ENCODE measurements around the gene CIROP. TPM values are rescaled to one million over a fixed set of nuclear protein-coding genes. Genes with fewer than 3 reads are reported as not detected.
"Not testable (repeated sequence)": the region's sequence is repeated elsewhere in the genome, so short reads cannot be mapped to it uniquely, and the experiment has no call there.

Gene CIROP
- total and polyA plus RNA-seq, 12 donors, result not detected

DNA sequence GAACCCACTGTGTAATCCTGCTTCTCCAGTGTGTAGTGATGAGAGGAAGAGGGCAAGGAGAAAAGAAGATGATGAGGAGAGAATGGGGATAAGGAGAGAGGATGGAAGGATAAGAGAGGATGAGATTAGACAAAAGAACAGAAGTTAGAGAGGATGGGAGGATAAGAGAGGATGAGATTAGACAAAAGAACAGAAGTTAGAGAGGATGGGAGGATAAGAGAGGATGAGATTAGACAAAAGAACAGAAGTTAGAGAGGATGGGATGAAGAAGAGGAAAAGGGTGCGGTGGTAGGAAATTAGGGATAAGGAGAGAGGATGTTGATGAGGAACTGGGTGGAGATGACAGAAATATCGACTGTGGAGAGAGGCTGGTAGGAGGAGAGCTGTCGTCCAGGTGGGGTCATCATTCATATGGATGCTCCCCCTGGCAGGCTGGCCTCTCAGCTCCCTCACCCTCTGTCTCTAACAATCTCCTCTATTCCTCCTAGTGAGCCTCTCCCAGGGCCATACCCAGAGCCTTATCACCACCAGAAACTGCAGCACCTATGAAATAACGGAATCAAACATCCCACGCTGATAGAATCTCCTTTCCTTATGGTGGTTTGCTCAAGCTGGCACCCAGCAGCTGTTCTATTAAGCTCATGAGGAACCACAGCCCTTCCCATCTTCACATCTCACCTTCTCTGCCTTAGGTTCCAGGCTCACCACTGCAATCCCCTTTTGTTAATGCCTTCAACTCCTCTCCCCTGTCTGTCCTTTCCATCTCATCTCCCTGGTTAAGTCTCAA lies 6.0 kb upstream of the CIROP start:
- Histone ChIP-seq H3K9me3 (replicated peaks in 1 of 3) (no peaks in the 10 kb centered on the region), H3K27me3 (no peaks in the 10 kb centered on the region), H3K27ac (no peak overlapping the region), H3K36me3 (replicated peaks in 1 of 2) (no peaks in the 10 kb centered on the region), H3K4me3 (no peak overlapping the region), H3K4me1 (replicated peaks in 1 of 2) (peaks cover 0 to 7% of the 10 kb centered on the region in 2 donors)
- TF ChIP-seq, protein P1, sequence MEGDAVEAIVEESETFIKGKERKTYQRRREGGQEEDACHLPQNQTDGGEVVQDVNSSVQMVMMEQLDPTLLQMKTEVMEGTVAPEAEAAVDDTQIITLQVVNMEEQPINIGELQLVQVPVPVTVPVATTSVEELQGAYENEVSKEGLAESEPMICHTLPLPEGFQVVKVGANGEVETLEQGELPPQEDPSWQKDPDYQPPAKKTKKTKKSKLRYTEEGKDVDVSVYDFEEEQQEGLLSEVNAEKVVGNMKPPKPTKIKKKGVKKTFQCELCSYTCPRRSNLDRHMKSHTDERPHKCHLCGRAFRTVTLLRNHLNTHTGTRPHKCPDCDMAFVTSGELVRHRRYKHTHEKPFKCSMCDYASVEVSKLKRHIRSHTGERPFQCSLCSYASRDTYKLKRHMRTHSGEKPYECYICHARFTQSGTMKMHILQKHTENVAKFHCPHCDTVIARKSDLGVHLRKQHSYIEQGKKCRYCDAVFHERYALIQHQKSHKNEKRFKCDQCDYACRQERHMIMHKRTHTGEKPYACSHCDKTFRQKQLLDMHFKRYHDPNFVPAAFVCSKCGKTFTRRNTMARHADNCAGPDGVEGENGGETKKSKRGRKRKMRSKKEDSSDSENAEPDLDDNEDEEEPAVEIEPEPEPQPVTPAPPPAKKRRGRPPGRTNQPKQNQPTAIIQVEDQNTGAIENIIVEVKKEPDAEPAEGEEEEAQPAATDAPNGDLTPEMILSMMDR (IDR thresholded peaks at IDR 0.05), result no peak
- no peak for TF ChIP-seq POLR2A (IDR thresholded peaks at IDR 0.05)
- intact Hi-C loops (cut with DNase I), result loop anchor here in 1 of 2 donors (5.0 kb wide), 1 partner anchor 43 kb away; no protein-coding TSS in a partner anchor
- DNase-seq, result no peak
- WGBS, 4 donors, result 49 to 62% (median 52%) methylated on average over 5 of the region's 5 CpGs

DNA sequence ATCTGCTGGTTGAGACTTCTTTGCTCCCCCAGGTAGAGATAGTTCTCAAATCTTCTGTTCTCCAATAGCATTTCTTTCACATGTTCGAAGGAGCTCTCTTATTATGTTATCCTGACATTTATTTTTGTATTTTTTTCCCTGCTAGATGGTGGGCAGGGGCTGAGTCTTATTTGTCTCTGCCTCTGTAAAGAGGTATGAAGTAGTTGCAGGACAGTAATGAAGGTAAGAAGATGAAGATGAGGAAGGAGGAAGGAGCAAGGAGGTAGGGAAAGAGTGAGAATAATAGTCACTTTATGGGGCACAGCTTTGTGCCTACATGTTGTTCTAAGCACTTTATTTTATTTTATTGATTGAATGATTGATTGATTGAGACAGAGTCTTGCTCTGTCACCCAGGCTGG lies 5.0 kb upstream of the CIROP start:
- Histone ChIP-seq H3K9me3 (replicated peaks in 1 of 3) (no peaks in the 10 kb centered on the region), H3K4me3 (no peak overlapping the region), H3K27me3 (no peaks in the 10 kb centered on the region), H3K4me1 (replicated peaks in 1 of 2) (peaks cover 0 to 1% of the 10 kb centered on the region in 2 donors), H3K27ac (no peak overlapping the region), H3K36me3 (replicated peaks in 1 of 2) (no peaks in the 10 kb centered on the region)
- no peak for TF ChIP-seq POLR2A (IDR thresholded peaks at IDR 0.05)
- TF ChIP-seq, protein P1 (IDR thresholded peaks at IDR 0.05), result no peak
- DNase-seq, result no peak
- intact Hi-C loops (cut with DNase I), result loop anchor here in 1 of 2 donors (5.0 kb wide), 1 partner anchor 42 kb away; no protein-coding TSS in a partner anchor
- WGBS, 4 donors, result 77 to 90% (median 82%) methylated on average over 1 of the region's 1 CpG

GRCh38 chr14:23108169-23108568 lies 3.4 kb upstream of the CIROP start:
- H3K27ac ChIP-seq; intact Hi-C loops (cut with DNase I); H3K4me1 ChIP-seq (replicated peaks in 1 of 2); H3K27me3 ChIP-seq; H3K4me3 ChIP-seq; H3K9me3 ChIP-seq (replicated peaks in 1 of 3); H3K36me3 ChIP-seq (replicated peaks in 1 of 2); DNase-seq: not testable (repeated sequence)
- WGBS, 4 donors, result 90 to 93% (median 91%) methylated on average over 15 to 24 of the region's 24 CpGs

DNA sequence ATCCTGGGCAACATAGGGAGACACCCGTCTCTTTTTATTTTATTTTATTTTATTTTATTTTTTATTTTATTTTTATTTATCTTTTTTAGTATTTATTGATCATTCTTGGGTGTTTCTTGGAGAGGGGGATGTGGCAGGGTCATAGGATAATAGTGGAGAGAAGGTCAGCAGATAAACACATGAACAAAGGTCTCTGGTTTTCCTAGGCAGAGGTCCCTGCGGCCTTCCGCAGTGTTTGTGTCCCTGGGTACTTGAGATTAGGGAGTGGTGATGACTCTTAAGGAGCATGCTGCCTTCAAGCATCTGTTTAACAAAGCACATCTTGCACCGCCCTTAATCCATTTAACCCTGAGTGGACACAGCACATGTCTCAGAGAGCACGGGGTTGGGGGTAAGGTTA lies 2.8 kb upstream of the CIROP start:
- intact Hi-C loops (cut with DNase I); H3K27ac ChIP-seq; H3K4me3 ChIP-seq; H3K9me3 ChIP-seq (replicated peaks in 1 of 3); H3K36me3 ChIP-seq (replicated peaks in 1 of 2); DNase-seq; H3K4me1 ChIP-seq (replicated peaks in 1 of 2); H3K27me3 ChIP-seq: not testable (repeated sequence)
- 84 to 97% (median 86%) methylated on average over 1 to 5 of the region's 5 CpGs for WGBS, 4 donors

DNA sequence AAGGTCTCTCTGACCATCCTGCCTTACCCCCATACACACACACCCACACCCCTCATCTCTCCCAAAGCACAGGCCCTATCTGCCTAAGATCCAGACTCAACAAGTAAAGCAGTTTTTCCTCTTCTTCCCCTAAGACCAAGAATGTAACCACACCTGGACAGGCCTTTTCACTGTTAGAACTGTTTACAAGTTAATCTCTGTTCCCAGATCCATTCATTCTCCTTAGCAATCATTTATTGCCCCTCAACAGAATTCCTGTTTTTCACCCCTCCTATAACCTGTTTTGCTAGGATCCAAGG lies 1.9 kb upstream of the CIROP start:
- TF ChIP-seq, protein P1 (IDR thresholded peaks at IDR 0.05), result no peak
- TF ChIP-seq POLR2A (IDR thresholded peaks at IDR 0.05), result no peak
- H3K4me1 ChIP-seq (replicated peaks in 1 of 2), result no peaks in the 10 kb centered on the region
- DNase-seq, result no peak
- H3K4me3 ChIP-seq, result no peak overlapping the region
- intact Hi-C loops (cut with DNase I), result no loop called here
- H3K27me3 ChIP-seq, result no peaks in the 10 kb centered on the region
- H3K27ac ChIP-seq, result no peak overlapping the region
- no peaks in the 10 kb centered on the region for H3K9me3 ChIP-seq (replicated peaks in 1 of 3)
- no peaks in the 10 kb centered on the region for H3K36me3 ChIP-seq (replicated peaks in 1 of 2)
